CD4-positive, alpha-beta T cell treated with Interleukin-2 at 100 ng/mL for 4 hours (primary cell): Measurements from ENCODE around the gene CCNB1IP1.
"Not testable (repeated sequence)": the region's sequence is repeated elsewhere in the genome, so short reads cannot be mapped to it uniquely, and the experiment has no call there.

Experiments
- DNase-seq: peaks from one replicate; pipeline ENCODE4 v3.0.0-alpha.2; 2020; ENCODE audit warnings: low spot score

Gene CCNB1IP1

GRCh38 chr14:20332788-20333493 lies at the start of gene CCNB1IP1:
Gene CCNB1IP1, minus strand, starts transcription at chr14:20333279. Its CDS starts 16,756 bp downstream, at chr14:20316523.
- DNase-seq, result peak; percentile 73

- DNase-seq, result no peak
Measured at GRCh38 chr14:20382526-20382925, 49.4 kb upstream of the CCNB1IP1 start.

- DNase-seq, result no peak
Measured at GRCh38 chr14:20381341-20381740, 48.3 kb upstream of the CCNB1IP1 start.

- no peak for DNase-seq
Measured at GRCh38 chr14:20380681-20381080, 47.6 kb upstream of the CCNB1IP1 start.

GRCh38 chr14:20379743-20380142 lies 46.7 kb upstream of the CCNB1IP1 start:
- no peak for DNase-seq

- DNase-seq, result no peak
Measured at GRCh38 chr14:20377171-20377570, 44.1 kb upstream of the CCNB1IP1 start.

- no peak for DNase-seq
Measured at GRCh38 chr14:20376071-20376588, 43.1 kb upstream of the CCNB1IP1 start.

GRCh38 chr14:20375471-20375870 lies 42.4 kb upstream of the CCNB1IP1 start:
- DNase-seq, result no peak

GRCh38 chr14:20372796-20373195 lies 39.7 kb upstream of the CCNB1IP1 start:
- no peak for DNase-seq

- no peak for DNase-seq
Measured at GRCh38 chr14:20365928-20366327, 32.8 kb upstream of the CCNB1IP1 start.

- DNase-seq, result not testable (repeated sequence)
Measured at GRCh38 chr14:20358474-20358873, 25.4 kb upstream of the CCNB1IP1 start.

GRCh38 chr14:20356422-20356821 lies 23.3 kb upstream of the CCNB1IP1 start:
- no peak for DNase-seq

- DNase-seq, result no peak
Measured at GRCh38 chr14:20350860-20351259, 17.8 kb upstream of the CCNB1IP1 start.

GRCh38 chr14:20350282-20350681 lies 17.2 kb upstream of the CCNB1IP1 start:
- DNase-seq, result no peak

- DNase-seq, result no peak
Measured at GRCh38 chr14:20347747-20348146, 14.7 kb upstream of the CCNB1IP1 start.

GRCh38 chr14:20346713-20347112 lies 13.6 kb upstream of the CCNB1IP1 start:
- no peak for DNase-seq

GRCh38 chr14:20345366-20345765 lies 12.3 kb upstream of the CCNB1IP1 start:
- no peak for DNase-seq

- no peak for DNase-seq
Measured at GRCh38 chr14:20343862-20344220, 10.8 kb upstream of the CCNB1IP1 start.

- peak; percentile 98 for DNase-seq
Measured at GRCh38 chr14:20343092-20343861, 10.2 kb upstream of the CCNB1IP1 start, which contains the start of gene PARP2. Gene PARP2, plus strand, starts transcription at chr14:20343635. Its CDS starts 7 bp downstream, at chr14:20343642.

GRCh38 chr14:20341646-20342045 lies 8.6 kb upstream of the CCNB1IP1 start:
- no peak for DNase-seq

- not testable (repeated sequence) for DNase-seq
Measured at GRCh38 chr14:20341032-20341431, 8.0 kb upstream of the CCNB1IP1 start.

GRCh38 chr14:20334017-20334416 lies 938 bp upstream of the CCNB1IP1 start:
- DNase-seq, result no peak

GRCh38 chr14:20333494-20333841 lies 389 bp upstream of the CCNB1IP1 start:
- no peak for DNase-seq
